BJ (cell line): ENCODE results near the gene NTF3. TPM values are rescaled to one million over a fixed set of nuclear protein-coding genes. Genes with fewer than 3 reads are reported as not detected.

Experiments
- CTCF ChIA-PET: fragments of 350-600 bp; formaldehyde crosslinking; extraction: SDS; loops from one replicate; lab custom pipeline; 2021; ENCODE audit warnings: antibody characterized with exemption, inconsistent platforms; lab: Yijun Ruan, JAX
- POLR2A ChIA-PET: fragments of 300-600 bp; sonication (Branson Sonifier 250); formaldehyde crosslinking; extraction: SDS; loops from one replicate; lab custom pipeline; 2021; ENCODE audit warnings: antibody characterized with exemption; lab: Charles Lee
- DNase-seq: peaks from one replicate; pipeline ENCODE4 v3.0.0-alpha.2; 2011; ENCODE audit warnings: low read depth
- H3K27me3 ChIP-seq: 2 replicates; pipeline ENCODE4 v1.6.0; 2011; ENCODE audit warnings: low read length; ENCODE audit not compliant: control insufficient read depth, insufficient read depth
- H3K36me3 ChIP-seq: 2 replicates; pipeline ENCODE4 v1.5.1; 2011; ENCODE audit warnings: low read length; ENCODE audit not compliant: control insufficient read depth, insufficient read depth
- H3K4me3 ChIP-seq: 2 replicates; pipeline ENCODE4 v1.5.1; 2011; ENCODE audit warnings: low read depth, mild to moderate bottlenecking, control low read depth, low read length
- CTCF ChIP-seq: IDR thresholded peaks from 2 replicates; pipeline ENCODE4 v1.5.1; 2011; ENCODE audit warnings: low read depth, mild to moderate bottlenecking, control low read depth, inconsistent platforms, low read length, moderate library complexity; ENCODE audit not compliant: insufficient read depth
- polyA plus RNA-seq: library from polyadenylated mRNA; depleted of rRNA; stranded (reverse); fragments of >200 nt; gene quantifications from 2 replicates; pipeline ENCODE4 v1.2.3, GENCODE V29; 2011

The NTF3 gene
- polyA plus RNA-seq, 1 experiment: 12.5 TPM

GRCh38 chr12:5507401-5507935 is 75.6 kb downstream of the NTF3 start:
- DNase-seq: no peak
- no peak overlapping the region for H3K4me3 ChIP-seq
- CTCF ChIA-PET: interaction anchor here (1.4 kb wide), 1 partner anchor 141 kb away, joined by 4 read pairs; no protein-coding TSS in a partner anchor
- TF ChIP-seq CTCF: no peak
- 0 out of 2 replicates have a peak, but pooled peaks cover 1% of the 10 kb centered on the region for H3K27me3 ChIP-seq
- POLR2A ChIA-PET: no interaction called here
- H3K36me3 ChIP-seq: no peaks in the 10 kb centered on the region

DNA sequence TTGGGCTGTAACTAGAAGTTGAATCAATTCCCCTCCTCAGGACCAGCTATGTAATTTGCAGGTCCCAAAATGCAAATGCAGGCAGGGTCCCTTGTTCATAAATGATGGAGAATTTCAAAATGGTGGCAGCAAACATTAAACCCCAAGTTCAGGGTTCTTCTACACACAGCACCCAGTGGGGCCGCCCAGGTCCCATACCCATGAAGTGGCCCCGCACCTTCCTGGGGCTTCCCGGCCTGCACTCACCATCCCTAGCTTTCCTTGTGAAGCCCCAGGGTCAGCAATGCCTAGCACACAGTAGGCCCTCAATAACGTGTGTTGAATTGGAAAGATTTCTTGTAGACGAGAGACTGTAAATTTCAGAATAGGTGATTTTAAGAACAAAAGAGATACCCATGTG is 76.0 kb downstream of the NTF3 start:
- ChIA-PET POLR2A (no interaction called here), CTCF (no interaction called here)
- no peak for DNase-seq
- H3K27me3 ChIP-seq: 0 out of 2 replicates have a peak, but pooled peaks cover 1% of the 10 kb centered on the region
- H3K36me3 ChIP-seq: no peaks in the 10 kb centered on the region
- no peak overlapping the region for H3K4me3 ChIP-seq
- TF ChIP-seq CTCF: no peak

- POLR2A ChIA-PET: no interaction called here
- no peak for TF ChIP-seq CTCF
- Histone ChIP-seq H3K36me3 (no peaks in the 10 kb centered on the region), H3K27me3 (0 out of 2 replicates have a peak, but pooled peaks cover 1% of the 10 kb centered on the region), H3K4me3 (no peak overlapping the region)
- CTCF ChIA-PET: interaction anchor here (0.7 to 4.5 kb wide), 2 partner anchors 77 to 407 kb away, joined by 3 to 32 read pairs; partner anchors contain the start of gene NTF3
- DNase-seq: no peak
These were observed 77.2 kb downstream of the NTF3 start for GRCh38 chr12:5509102-5509501.

DNA sequence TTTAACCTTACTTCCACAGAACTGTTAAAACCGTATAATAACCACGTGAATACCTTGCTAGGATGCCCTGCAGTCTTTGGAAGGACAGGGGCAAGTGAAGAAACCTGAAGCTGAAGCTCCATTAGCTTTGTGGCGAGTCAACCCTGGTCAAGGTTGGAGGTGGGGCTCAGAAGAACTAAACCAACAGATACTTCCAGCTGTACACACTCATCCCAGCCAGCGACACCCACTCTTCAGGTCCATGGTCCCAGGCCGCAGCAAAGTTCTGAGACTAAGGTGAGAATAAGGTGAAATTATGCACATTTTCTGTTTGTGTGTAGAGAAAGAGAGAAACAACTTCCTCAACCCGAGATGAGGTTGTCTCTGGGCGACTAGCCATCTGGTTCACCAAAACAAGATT is 77.6 kb downstream of the NTF3 start:
- no peak for DNase-seq
- ChIA-PET POLR2A (no interaction called here), CTCF (interaction anchor here (0.7 to 4.5 kb wide), 4 partner anchors 77 to 408 kb away, joined by 3 to 32 read pairs (median 18); partner anchors contain the start of gene NTF3)
- Histone ChIP-seq H3K4me3 (no peak overlapping the region), H3K27me3 (0 out of 2 replicates have a peak, but pooled peaks cover 1% of the 10 kb centered on the region), H3K36me3 (no peaks in the 10 kb centered on the region)
- no peak for TF ChIP-seq CTCF

- POLR2A ChIA-PET: no interaction called here
- no peaks in the 10 kb centered on the region for H3K36me3 ChIP-seq
- no peak for DNase-seq
- H3K27me3 ChIP-seq: 0 out of 2 replicates have a peak, but pooled peaks cover 1% of the 10 kb centered on the region
- CTCF ChIA-PET: interaction anchor here (1.3 to 4.5 kb wide), 9 partner anchors 9 to 138 kb away, joined by 3 to 32 read pairs (median 11); partner anchors contain the start of gene NTF3
- no peak for TF ChIP-seq CTCF
- H3K4me3 ChIP-seq: no peak overlapping the region
These were observed 78.4 kb downstream of the NTF3 start for GRCh38 chr12:5510251-5510805.
